A549 treated with AZD9567 at 1 μM for 4 hours (cell line): Measurements from ENCODE around the gene SUCLA2. TPM values are rescaled to one million over a fixed set of nuclear protein-coding genes. Genes with fewer than 3 reads are reported as not detected.

Experiments
- total RNA-seq: library from RNA; stranded (reverse); fragments of 200-300 nt; extraction: Qiagen RNA extraction; gene quantifications from 5 replicates; pipeline ENCODE4 v1.2.3, GENCODE V29; 2022; ENCODE audit not compliant: insufficient read depth

SUCLA2 gene
- 25.5 to 50.3 TPM (median 29.1 TPM) in 5 replicates for total RNA-seq

DNA sequence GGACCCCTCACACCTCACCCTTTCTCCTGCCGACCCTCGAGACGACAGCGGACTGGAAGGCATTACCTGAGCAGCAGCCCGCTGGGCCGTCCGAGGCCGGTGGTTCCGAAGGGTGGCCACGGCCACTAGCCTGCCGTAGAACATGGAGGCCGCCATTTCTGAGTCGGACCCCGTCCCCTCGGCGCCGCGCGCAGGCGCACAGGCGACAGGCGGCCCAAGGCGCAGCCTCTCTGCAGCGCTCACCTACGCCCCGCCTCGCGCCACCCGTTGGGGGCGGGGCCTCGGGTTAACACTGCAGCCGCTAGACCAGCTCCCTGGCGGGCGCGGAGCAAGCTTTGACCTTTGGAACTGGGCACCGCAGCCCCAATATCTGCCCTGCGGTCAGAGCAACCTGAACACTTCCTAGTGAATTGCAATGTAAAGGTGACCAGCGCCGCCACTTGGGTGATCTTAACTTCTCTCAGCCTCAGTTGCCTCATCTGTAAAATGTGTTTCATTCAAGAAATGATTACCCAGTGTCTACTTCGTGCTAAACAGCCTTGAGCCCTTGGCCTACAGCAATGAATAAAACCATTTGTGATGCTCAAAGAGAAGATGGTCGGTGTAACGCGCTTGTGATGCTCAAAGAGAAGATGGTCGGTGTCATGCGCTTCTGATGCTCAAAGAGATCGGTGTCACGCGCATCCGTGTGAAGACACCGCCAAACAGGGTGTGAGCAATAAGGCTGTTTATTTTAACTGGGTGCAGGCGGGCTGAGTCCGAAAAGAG is at the start of gene SUCLA2:
Gene SUCLA2 (minus strand): TSS at position 160 of the 768 bp plus-strand sequence. CDS start 4 bp downstream, at position 156.

DNA sequence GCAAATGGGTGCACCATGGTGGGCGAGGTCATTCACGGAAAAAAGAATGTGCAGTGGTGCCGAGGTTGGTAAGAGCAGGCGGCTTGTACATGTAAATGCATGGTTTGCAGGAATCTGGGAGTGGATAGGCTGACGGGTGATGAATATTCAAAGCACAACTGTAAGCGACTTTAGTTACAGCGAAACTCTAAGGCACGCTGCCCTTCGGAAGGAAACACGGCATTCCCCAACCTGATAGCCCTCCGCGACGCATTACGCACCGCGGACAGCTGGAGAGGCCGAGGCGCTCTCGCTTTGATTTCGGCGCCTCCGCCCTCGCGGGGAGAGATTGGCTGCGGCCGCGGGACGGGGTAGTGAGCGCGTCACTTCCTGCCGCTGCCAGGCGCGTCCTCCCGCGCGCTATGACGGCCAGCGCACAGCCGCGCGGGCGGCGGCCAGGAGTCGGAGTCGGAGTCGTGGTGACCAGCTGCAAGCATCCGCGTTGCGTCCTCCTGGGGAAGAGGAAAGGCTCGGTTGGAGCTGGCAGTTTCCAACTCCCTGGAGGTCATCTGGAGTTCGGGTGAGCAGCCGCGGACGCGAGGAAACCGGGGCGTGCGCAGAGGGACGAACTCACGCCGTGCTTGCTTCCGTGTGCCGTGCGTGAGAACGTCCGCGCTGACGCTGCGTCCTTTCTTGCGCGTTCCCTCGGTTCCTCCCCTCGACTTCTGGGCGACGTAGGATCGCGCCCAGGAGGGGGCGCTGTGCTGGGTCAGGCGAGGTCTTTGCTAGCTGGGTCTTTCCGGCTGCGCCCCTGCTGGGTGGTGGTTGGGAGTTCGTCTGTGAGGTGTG is 36.5 kb upstream of the SUCLA2 start, which contains the start of gene NUDT15:
Gene NUDT15 (plus strand): TSS at position 381 of the 828 bp plus-strand sequence. CDS start 21 bp downstream, at position 402.

Other genes starting within 250 kb of the SUCLA2 start
- 27.6 to 30.9 TPM (median 30.2 TPM) in 5 replicates for gene NUDT15, start 36.5 kb upstream of the SUCLA2 start, total RNA-seq
- 35.8 to 44.6 TPM (median 37.8 TPM) in 5 replicates for gene MED4, start 93.8 kb upstream of the SUCLA2 start, total RNA-seq
- 130 to 165 TPM (median 145 TPM) in 5 replicates for gene ITM2B, start 231.9 kb upstream of the SUCLA2 start, total RNA-seq